ENCODE results near the gene GOLGA6L4.
"Not testable (repeated sequence)": the region's sequence is repeated elsewhere in the genome, so short reads cannot be mapped to it uniquely, and the experiment has no call there.

Gene GOLGA6L4, protein sequence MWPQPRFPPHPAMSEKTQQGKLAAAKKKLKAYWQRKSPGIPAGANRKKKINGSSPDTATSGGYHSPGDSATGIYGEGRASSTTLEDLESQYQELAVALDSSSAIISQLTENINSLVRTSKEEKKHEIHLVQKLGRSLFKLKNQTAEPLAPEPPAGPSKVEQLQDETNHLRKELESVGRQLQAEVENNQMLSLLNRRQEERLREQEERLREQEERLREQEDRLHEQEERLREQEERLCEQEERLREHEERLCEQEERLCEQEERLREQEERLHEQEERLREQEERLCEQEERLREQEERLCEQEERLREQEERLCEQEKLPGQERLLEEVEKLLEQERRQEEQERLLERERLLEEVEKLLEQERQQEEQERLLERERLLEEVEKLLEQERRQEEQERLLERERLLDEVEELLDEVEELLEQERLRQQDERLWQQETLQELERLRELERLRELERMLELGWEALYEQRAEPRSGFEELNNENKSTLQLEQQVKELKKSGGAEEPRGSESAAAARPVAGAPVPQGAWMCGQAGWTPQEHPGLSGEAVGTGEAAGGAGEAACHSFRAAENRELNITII

DNA sequence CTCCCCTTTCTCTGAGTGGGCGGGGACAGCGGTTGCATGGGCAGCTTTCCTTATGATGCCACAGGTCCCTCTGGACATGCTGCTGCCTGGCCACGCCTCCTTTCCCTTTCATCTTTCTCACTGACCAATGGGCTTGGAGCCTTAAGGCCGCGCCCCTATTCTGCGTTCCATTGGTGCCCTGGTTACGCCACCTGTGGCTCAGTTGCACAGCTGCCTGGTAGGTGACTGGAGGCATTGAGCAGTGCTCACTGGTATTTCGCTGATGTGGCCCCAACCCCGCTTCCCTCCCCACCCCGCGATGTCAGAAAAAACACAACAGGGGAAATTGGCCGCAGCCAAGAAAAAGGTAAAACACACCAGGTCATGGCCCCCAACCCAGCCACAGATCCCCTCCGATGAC, at the start of gene GOLGA6L4:
Gene GOLGA6L4, plus strand, starts transcription at position 201 of the 400 bp plus-strand sequence. Its CDS starts 62 bp downstream, at position 263.
- DNase-seq = not testable (repeated sequence)

DNA sequence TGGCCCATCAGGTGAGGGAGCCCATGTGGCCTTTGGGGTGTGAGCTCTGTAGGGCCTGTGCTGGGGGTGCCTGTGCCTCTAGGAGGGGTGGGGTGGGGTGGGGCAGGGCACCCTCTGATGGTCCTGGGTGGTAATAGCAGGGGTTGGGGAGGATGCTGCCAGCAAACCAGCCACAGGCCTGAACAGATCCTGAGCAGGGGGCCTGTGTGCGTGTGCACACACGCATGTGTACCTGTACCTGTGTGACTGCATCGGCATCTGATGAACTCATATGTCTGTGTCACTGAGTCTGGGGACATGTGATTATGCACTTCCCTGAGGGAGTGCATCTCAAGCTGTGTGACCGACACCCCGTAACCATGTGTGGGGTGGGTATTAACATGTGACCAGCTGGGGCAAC, 42.6 kb upstream of the GOLGA6L4 start:
- not testable (repeated sequence) for DNase-seq

DNA sequence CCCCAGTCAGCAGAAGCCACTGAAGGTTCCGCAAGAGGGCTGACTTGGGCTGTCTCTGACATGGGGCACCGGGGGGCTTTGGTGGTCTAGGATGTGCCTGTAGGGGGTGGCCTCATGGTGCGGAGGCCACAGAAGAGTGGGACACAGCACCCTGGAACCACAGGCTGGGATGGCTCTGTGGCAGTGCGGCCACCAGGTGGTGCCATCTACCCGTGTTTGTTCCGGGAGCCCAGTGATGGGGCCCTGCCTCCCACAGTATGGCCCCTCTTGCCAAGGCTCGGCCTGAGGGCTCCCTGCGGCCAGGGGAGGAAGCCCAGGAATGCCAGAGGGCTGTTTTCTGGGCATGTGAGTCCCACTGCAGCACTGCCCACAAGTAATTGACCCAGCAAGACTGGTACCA, 40.0 kb upstream of the GOLGA6L4 start:
- DNase-seq = not testable (repeated sequence)

DNA sequence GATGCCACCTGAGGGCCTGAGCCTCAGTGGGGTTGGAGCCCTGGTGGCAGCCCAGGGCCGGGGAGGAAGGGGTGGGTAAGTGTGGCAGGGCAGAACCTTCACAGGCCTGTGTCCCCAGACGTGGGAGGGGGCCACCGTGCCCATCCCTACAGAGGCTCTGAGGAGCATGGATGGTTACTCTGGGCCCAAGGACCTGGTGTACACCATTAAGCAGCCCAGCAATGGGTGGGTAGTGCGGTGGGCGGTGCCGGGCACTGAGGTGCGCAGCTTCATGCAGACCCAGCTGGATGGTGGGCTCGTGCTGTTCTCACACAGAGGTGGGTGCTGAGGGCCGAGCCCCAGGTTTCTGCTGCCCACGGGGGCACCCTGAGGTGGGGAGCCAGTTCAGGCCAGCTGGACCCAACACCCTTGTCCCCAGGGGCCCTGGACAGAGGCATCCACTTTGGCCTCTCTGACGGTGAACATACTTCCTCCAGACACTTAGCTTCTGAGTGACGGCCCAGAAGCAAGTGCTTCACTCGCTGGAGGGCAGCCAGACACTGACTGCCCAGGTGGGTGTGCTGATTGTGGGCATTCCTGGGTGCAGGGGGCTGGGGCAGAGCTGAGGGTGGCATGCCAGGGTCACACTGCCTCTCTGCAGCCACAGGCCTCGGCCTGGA, 38.9 kb upstream of the GOLGA6L4 start:
- not testable (repeated sequence) for DNase-seq

DNA sequence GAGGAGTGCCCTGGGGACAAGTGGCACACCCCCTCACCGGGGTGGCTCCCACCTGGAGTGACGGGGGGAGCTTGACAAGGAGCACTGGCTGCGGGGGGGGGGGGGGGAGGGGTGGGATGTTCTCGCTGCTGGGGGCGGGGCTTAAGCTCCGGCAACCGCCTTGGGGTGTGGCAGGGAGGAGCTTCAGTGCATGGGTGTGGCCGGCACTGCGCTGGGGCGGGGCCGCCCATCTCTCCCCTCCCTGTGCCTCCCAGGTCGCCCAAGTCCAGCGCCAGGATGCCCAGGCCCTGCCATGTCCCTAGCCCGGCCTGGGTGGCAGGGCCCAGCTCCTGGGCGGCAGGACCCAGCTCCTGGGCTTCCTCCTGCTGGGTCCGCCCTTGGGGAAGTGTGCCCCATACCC, 35.7 kb upstream of the GOLGA6L4 start:
- not testable (repeated sequence) for DNase-seq

DNA sequence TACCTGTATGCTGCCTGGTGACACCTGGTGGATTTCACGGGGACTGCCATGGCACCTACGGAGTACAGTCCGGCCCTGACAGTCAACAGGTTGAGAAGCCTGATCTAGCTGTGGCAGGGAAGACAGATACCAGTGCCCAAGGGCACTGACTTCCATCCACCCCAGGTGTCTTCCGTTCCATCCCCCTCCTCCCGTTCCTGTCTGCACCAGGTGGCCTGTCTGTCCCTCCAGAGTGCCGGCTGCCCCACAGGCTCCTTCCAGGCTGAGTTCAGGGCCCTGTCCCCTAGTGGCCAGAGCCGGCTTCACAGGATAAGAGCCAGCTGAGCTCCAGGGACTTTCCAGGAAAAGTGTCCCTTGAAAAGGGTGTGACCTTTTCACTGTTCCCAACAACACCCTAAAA, 10.9 kb downstream of the GOLGA6L4 start:
- DNase-seq = not testable (repeated sequence)
